Stimulated activated CD4-positive, alpha-beta T cell treated with anti-CD3 and anti-CD28 coated beads, TNF-alpha, amount 100 ng/mL, for 48 hours (primary cell): ENCODE measurements around the gene GORASP1.
"Not testable (repeated sequence)": the region's sequence is repeated elsewhere in the genome, so short reads cannot be mapped to it uniquely, and the experiment has no call there.

Experiments
- DNase-seq, 3 donors: peaks; one replicate each; pipeline ENCODE4 v3.0.0-alpha.2; 2020; ENCODE audit warnings: low read depth in 3 of 3

GORASP1 gene

DNA sequence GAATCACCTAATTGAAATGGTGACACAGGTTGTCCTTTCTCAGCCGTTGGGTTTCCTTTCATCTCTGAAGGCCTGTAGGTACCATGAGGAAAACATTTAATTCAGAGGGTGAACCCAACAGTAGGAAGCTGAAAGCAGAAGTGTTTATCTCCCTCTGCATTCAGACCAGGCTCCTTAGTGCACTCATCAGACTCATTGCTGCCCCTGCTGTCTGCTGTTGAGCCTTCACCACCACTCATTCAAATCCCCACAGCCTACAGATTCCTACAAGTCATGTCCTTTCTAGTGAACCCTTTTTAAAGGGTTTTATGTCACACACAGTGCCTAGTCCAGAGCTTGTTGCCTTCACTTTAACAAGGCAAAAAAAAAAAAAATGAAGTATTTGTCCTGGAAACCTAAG, 42.2 kb downstream of the GORASP1 start:
- DNase-seq = no peak

GRCh38 chr3:39064646-39065045, 42.8 kb downstream of the GORASP1 start:
- no peak for DNase-seq

DNA sequence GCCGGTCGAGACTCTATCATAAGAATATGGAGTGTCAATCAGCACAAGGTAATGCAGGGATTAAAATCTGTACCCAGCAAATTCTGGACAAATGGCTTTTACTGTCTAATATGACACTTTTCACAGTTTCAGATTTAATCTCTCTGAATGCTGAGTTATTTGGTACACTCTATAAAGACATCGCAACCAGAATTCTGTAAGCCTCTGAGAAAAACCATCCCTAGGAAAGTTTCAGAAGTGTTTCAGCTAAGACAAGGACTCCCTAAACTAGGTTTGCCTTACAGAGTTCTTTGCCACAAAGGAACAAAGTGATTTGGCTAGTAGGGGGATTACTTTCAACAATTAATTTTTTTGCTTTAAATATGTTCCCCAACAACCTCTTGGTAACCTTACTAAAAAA, 44.3 kb downstream of the GORASP1 start:
- DNase-seq = no peak

DNA sequence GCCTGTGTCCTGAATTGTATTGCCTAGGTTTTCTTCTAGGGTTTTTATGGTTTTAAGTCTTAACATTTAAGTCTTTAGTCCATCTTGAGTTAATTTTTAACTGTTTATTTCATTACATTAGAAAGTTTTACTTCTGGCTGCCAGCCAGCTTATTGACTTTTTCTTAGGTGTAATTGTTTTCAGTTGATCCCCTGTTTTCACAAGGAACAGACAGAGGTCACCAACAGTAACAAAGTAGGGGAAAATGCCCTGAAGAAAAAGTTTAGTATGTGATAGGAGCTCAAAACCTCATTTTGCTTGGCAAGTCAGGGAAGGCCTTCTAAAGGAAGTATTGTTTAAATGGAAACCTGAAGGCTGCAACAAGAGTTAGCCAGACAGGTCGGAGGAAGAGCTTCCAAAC, 45.2 kb downstream of the GORASP1 start:
- no peak for DNase-seq

DNA sequence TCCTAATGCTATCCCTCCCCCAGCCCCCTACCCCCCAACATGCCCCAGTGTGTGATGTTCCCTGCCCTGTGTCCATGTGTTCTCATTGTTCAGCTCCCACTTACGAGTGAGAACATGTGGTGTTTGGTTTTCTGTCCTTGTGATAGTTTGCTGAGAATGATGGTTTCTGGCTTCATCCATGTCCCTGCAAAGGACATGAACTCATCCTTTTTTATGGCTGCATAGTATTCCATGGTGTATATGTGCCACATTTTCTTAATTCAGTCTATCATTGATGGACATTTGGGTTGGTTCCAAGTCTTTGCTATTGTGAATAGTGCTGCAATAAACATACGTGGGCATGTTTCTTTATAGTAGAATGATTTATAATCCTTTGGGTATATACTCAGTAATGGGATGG, 46.2 kb downstream of the GORASP1 start:
- not testable (repeated sequence) for DNase-seq

GRCh38 chr3:39056151-39056550, 51.3 kb downstream of the GORASP1 start:
- no peak for DNase-seq

- no peak for DNase-seq
Measured at GRCh38 chr3:39053696-39054095, 53.7 kb downstream of the GORASP1 start.

GRCh38 chr3:39052583-39052982, 54.8 kb downstream of the GORASP1 start:
- no peak for DNase-seq

GRCh38 chr3:39051649-39052561, 55.5 kb downstream of the GORASP1 start, which contains the start of the genes SCN11A and WDR48:
Gene SCN11A (minus strand): TSS chr3:39051944. CDS start chr3:38950362, 101,582 bp downstream.
Gene WDR48 (plus strand): TSS chr3:39052016. CDS start chr3:39052026, 10 bp downstream.
- peak; percentile 84 to 91 (median 86) for DNase-seq

DNA sequence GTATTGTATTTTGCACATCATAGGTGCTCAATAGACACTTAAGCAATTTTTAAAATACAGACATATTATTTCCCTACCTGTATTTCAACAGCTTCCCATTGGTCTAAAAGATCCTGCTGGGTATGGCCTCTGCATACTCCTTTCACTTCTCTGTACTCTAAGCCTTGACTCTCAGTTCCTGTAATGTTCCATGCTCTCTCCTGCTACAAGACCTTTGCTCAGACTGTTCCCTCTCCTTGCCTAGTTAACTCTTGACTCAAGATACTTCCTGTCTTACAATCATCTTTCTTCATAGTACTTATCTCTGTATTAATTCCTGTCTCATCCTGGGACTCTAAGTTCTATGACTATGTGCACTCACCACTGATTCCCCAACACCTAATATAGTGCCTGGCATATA, 57.4 kb downstream of the GORASP1 start:
- no peak for DNase-seq
